Coronary artery (tissue), 2 donors: ENCODE results near the gene PARVA.

Experiments used
- DNase-seq: peaks from one replicate; pipeline ENCODE4 v3.0.0-alpha.2; 2017; ENCODE audit warnings: low spot score
- H3K27ac ChIP-seq, 2 donors: fragments of 200-600 bp; sonication (generic); one replicate each; pipeline ENCODE4 v1.5.1; 2016 to 2019
- H3K4me3 ChIP-seq: fragments of 200-600 bp; sonication (generic); 2 replicates; pipeline ENCODE4 v1.5.1; 2016; ENCODE audit warnings: mild to moderate bottlenecking, moderate library complexity
- CTCF ChIP-seq: fragments of 200-600 bp; sonication (generic); IDR thresholded peaks from one replicate; pipeline ENCODE4 v1.5.1; 2019; ENCODE audit warnings: antibody characterized with exemption

PARVA gene

DNA sequence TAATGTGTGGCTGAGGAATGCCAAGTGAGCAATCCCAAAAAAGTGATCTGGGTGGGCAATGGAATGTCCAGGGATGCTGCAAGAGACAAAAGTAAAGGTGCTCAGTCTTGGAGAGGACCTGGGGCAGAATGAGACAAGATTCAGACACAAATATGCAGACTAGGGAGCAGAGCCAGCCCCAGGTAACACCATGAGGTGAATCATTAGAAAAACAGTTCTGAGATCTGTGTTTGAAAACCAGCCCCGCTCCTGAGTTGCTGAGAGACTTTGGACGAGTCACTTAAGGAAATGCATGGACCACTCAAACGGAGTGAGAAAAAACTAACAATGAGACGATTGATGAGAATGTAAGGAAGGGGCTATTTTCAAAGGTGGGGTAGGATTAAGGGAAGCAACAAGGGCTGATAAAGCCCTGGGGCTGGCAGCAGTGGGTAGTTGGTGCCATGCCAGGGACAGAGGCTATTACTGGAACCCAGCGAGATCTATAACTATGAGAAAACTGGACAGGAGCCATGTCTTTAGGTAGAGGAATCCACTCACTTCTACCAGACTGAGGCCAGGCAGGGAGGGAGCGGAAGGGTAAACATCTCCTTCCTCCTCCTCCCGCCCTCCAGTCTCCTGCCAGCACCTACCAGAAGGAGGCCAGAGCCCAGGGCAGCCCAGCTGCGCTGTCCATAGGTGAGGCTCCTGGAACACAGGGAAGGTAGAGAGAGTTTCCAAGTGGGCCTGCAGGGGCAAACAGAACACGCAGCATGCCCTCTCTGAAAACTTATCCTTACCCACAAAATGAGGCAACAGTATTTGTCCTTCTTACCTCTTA, 166.4 kb downstream of the PARVA start:
- no peak for TF ChIP-seq CTCF
- Histone ChIP-seq H3K4me3 (no peak overlapping the region), H3K27ac (no peak overlapping the region)
- DNase-seq, result no peak

- DNase-seq, result no peak
- Histone ChIP-seq H3K4me3 (no peak overlapping the region), H3K27ac (no peak overlapping the region)
- no peak for TF ChIP-seq CTCF
These were observed 167.8 kb downstream of the PARVA start for GRCh38 chr11:12544986-12545775.

DNA sequence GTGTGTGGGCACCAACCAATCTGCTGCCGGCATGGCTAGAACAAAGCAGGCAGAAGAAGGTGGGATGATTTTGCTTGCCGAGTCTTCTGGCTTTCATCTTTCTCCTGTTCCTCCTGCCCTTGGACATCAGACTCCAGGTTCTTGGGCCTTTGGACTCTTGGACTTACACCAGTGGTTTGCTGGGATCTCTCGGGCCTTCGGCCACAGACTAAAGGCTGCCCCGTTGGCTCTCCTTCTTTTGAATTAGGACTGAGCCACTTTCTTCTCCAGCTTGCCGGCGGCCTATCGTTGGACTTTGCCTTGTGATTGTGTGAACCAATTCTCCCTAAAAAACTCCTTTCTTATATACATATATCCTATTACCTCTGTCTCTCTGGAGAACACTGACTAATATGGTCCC, 168.8 kb downstream of the PARVA start:
- no peak overlapping the region for H3K27ac ChIP-seq
- DNase-seq, result no peak
- TF ChIP-seq CTCF, result no peak

DNA sequence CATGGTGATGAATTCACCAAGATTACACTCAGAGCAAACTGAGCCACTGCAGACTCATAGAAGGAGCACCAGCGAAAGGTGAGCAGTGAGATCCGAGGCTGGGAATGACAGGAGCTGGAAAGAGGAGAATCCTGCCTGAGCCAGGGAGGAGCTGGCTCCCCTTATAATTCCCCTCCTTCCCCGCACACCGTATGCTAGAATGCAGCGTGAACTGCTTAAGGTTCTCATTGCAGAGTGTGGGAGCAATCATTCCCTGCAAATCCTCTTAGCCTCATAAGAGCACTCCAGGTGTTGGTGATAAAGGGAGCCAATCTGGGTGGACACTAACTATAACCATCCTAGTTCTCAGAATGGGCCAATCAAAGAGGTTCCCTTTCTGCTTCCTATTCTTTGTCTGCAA, 169.3 kb downstream of the PARVA start:
- no peak for TF ChIP-seq CTCF
- DNase-seq, result no peak
- H3K27ac ChIP-seq, result no peak overlapping the region
- H3K4me3 ChIP-seq, result no peak overlapping the region

More for the DNA sequence above, 168.8 kb downstream of the PARVA start:
- H3K4me3 ChIP-seq, result no peak overlapping the region

- no peak for TF ChIP-seq CTCF
- no peak overlapping the region for H3K4me3 ChIP-seq
- no peak overlapping the region for H3K27ac ChIP-seq
- no peak for DNase-seq
These were observed 170.7 kb downstream of the PARVA start for GRCh38 chr11:12547953-12548650.

GRCh38 chr11:12552692-12553091, 175.3 kb downstream of the PARVA start:
- Histone ChIP-seq H3K27ac (peak overlapping the region in 1 of 2 donors; percentile 7), H3K4me3 (no peak overlapping the region)
- TF ChIP-seq CTCF, result no peak
- DNase-seq, result no peak
